GM12878 (cell line): Measurements from ENCODE around the gene PLOD3. TPM values are rescaled to one million over a fixed set of nuclear protein-coding genes. Genes with fewer than 3 reads are reported as not detected.
A peak's percentile ranks its signal among the peaks of the same experiment; 100 is the strongest.

Experiments used
- ATAC-seq: fragments of 200-7000 bp; cut with Tn5 transposase; 3 replicates; pipeline ENCODE4 v1.9.1; 2020; ENCODE audit warnings: mild to moderate bottlenecking, moderate library complexity
- BruUV-seq: library from RNA; stranded (reverse); fragments of 400-500 nt; replicated peaks from 2 replicates; lab custom pipeline; 2021; lab: Mats Ljungman, UMichigan
- CTCF ChIA-PET: fragments of 300-600 bp; sonication (Branson Sonifier 250); formaldehyde crosslinking; extraction: SDS; loops from one replicate; lab custom pipeline; 2021; ENCODE audit warnings: inconsistent platforms; lab: Yijun Ruan, JAX
- POLR2A ChIA-PET: fragments of 350-600 bp; formaldehyde crosslinking; extraction: SDS; loops from one replicate; lab custom pipeline; 2021; ENCODE audit warnings: inconsistent platforms; lab: Charles Lee
- RAD21 ChIA-PET: fragments of 300-600 bp; sonication (Branson Sonifier 250); formaldehyde crosslinking; loops from one replicate; lab custom pipeline; 2023; ENCODE audit warnings: antibody characterized with exemption; ENCODE audit not compliant: unreplicated experiment; lab: Charles Lee
- SMC1A ChIA-PET: fragments of 300-600 bp; sonication (Branson Sonifier 250); formaldehyde crosslinking; loops from one replicate; lab custom pipeline; 2023; ENCODE audit not compliant: unreplicated experiment, uncharacterized antibody; lab: Charles Lee
- DNase-seq: peaks from one replicate; pipeline ENCODE4 v3.0.0-alpha.2; 2011; ENCODE audit warnings: low read depth, low spot score
- FAIRE-seq: peaks from 3 replicates; lab custom pipeline; 2011; peaks lifted over from hg19 to GRCh38; lab: Jason Lieb, UNC
- H2AFZ ChIP-seq: 2 replicates; pipeline ENCODE4 v1.6.0; 2011; ENCODE audit warnings: low read depth, low read length, control low read depth; ENCODE audit not compliant: control insufficient read depth
- H3K27ac ChIP-seq: 2 replicates; pipeline ENCODE4 v1.5.1; 2011; ENCODE audit warnings: control low read depth; ENCODE audit not compliant: control insufficient read depth, insufficient read depth
- H3K27me3 ChIP-seq, 2 experiments: replicated peaks in 1 of 2; 2 replicates each; pipeline versions ENCODE4 v1.6.0 to v1.6.1; 2011; ENCODE audit warnings: low read length in 1 of 2; ENCODE audit not compliant: control insufficient read depth in 2 of 2, insufficient read depth in 2 of 2
- H3K36me3 ChIP-seq, 2 experiments: 2 replicates each; pipeline ENCODE4 v1.5.1; 2011; ENCODE audit warnings: low read length in 1 of 2; ENCODE audit not compliant: control insufficient read depth in 2 of 2, insufficient read depth in 2 of 2
- H3K4me1 ChIP-seq: 2 replicates; pipeline ENCODE4 v1.6.1; 2011; ENCODE audit warnings: mild to moderate bottlenecking, low read length, moderate library complexity, mixed read lengths; ENCODE audit not compliant: control insufficient read depth, insufficient read depth
- H3K4me2 ChIP-seq: 2 replicates; pipeline ENCODE4 v1.6.0; 2011; ENCODE audit warnings: control low read depth; ENCODE audit not compliant: control insufficient read depth, insufficient read depth
- H3K4me3 ChIP-seq: fragments of 200-600 bp; sonication (generic); 2 replicates; pipeline ENCODE4 v1.5.1; 2016
- H3K79me2 ChIP-seq: 2 replicates; pipeline ENCODE4 v1.6.0; 2011; ENCODE audit warnings: low read length; ENCODE audit not compliant: control insufficient read depth, insufficient read depth
- H3K9ac ChIP-seq: 2 replicates; pipeline ENCODE4 v1.8.0; 2011; ENCODE audit warnings: low read length, control low read depth, mixed read lengths; ENCODE audit not compliant: control insufficient read depth, insufficient read depth
- H3K9me3 ChIP-seq: replicated peaks from 3 replicates; pipeline ENCODE4 v1.5.1; 2011; ENCODE audit warnings: mild to moderate bottlenecking, low read length; ENCODE audit not compliant: control insufficient read depth, insufficient read depth
- H4K20me1 ChIP-seq: 2 replicates; pipeline ENCODE4 v1.6.0; 2011; ENCODE audit not compliant: control insufficient read depth, insufficient read depth
- BHLHE40 ChIP-seq, 2 experiments: fragments of 450-650 bp in 1 of 2; IDR thresholded peaks; 2 replicates each; pipeline ENCODE4 v1.6.1; 2011 to 2017; ENCODE audit warnings: low read depth in 2 of 2, borderline replicate concordance in 1 of 2, improper control_type of control experiment in 1 of 2, low read length in 1 of 2, mild to moderate bottlenecking in 1 of 2
- GABPA ChIP-seq: IDR thresholded peaks from 2 replicates; pipeline ENCODE4 v1.6.1; 2014; ENCODE audit warnings: antibody characterized with exemption, low read depth, mild to moderate bottlenecking, inconsistent platforms
- HCFC1 ChIP-seq: fragments of 150-350 bp; IDR thresholded peaks from 2 replicates; pipeline ENCODE4 v1.6.1; 2014; ENCODE audit warnings: low read length
- NFIC ChIP-seq: IDR thresholded peaks from 2 replicates; pipeline ENCODE4 v1.6.1; 2012; ENCODE audit warnings: low read depth, mild to moderate bottlenecking, inconsistent platforms, low read length, moderate library complexity
- POLR2A ChIP-seq: IDR thresholded peaks from 2 replicates; pipeline ENCODE4 v1.6.1; 2011; ENCODE audit warnings: low read depth, mild to moderate bottlenecking, low read length
- USF2 ChIP-seq: IDR thresholded peaks from 2 replicates; pipeline ENCODE4 v1.6.1; 2011; ENCODE audit warnings: low read depth, low read length, improper control_type of control experiment, borderline replicate concordance
- WGBS: methylation state at CpG from one replicate; pipeline ENCODE4 v1.1.6; 2016; ENCODE audit warnings: low lambda C conversion rate; ENCODE audit not compliant: insufficient replicate concordance, insufficient coverage; ENCODE audit errors: missing lambda C conversion rate; 5-methylcytosine and 5-hydroxymethylcytosine counted together
- in situ Hi-C: fragments of 300-500 bp; cut with MboI; formaldehyde crosslinking; loops from 9 replicates; pipeline ENCODE4 v1.14.3; 2018; ENCODE audit warnings: mixed read lengths
- intact Hi-C: fragments of 100-400 bp; cut with micrococcal nuclease; formaldehyde crosslinking; loops from one replicate; pipeline ENCODE4 v1.14.2; 2022; ENCODE audit not compliant: unreplicated experiment
- polyA plus RNA-seq, 11 experiments: library from polyadenylated mRNA; depleted of rRNA in 4 of 11; unstranded in 6 of 11; stranded (reverse) in 5 of 11; fragments of >200 nt; fragmentation: Nextera tagmentation in 4 of 11; fragmentation: Illumina TruSeq in 1 of 11; extraction: Ambion mirVana in 4 of 11; extraction: Trizol in 1 of 11; gene quantifications; 1 replicate in 1 of 11; 2 replicates in 10 of 11; pipeline versions ENCODE4 v1.2.1 to v1.2.3, GENCODE V29; 2011 to 2016; ENCODE audit warnings: inconsistent platforms in 2 of 11, missing spikeins in 2 of 11, low read depth in 1 of 11
- total RNA-seq, 4 experiments: library from RNA; depleted of rRNA in 3 of 4; stranded (reverse); fragments of >200 nt in 3 of 4; fragmentation: Illumina TruSeq in 1 of 4; extraction: Trizol in 1 of 4; gene quantifications; 2 replicates each; pipeline versions ENCODE4 v1.2.1 to v1.2.3, GENCODE V29; 2013 to 2021

PLOD3 gene
- total and polyA plus RNA-seq, 10 of the 15 experiments (the other 5 are each of a cell fraction or from before 2014, with no cell fraction given), result 0.53 to 27.8 (median 15.1) TPM

- Histone ChIP-seq H3K4me3 (no peak within 1 kb of the TSS), H3K9ac (no peak within 1 kb of the TSS), H3K4me2 (no peak within 1 kb of the TSS), H3K36me3 (peaks cover 0 to 14% of the 10 kb centered on the region in 2 experiments; a peak in 3 of 4 replicates), H3K27ac (no peak within 1 kb of the TSS), H3K4me1 (no peaks in the 10 kb centered on the region), H4K20me1 (no peaks in the 10 kb centered on the region), H3K9me3 (no peaks in the 10 kb centered on the region), H3K27me3 (no peaks in the 10 kb centered on the region), H2AFZ (no peak within 1 kb of the TSS), H3K79me2 (no peaks in the 10 kb centered on the region; the same call in 1 of the 2 replicates)
- ChIA-PET CTCF (interaction anchor here (1.5 to 1.6 kb wide), 2 partner anchors 45 to 93 kb away, joined by 4 to 5 read pairs; no protein-coding TSS in a partner anchor), SMC1A (no interaction called here), RAD21 (interaction anchor here (1.1 kb wide), 1 partner anchor 93 kb away, joined by 7 read pairs; no protein-coding TSS in a partner anchor), POLR2A (no interaction called here)
- no peak for FAIRE-seq
- DNase-seq, result no peak
- 0 out of 2 replicates have a peak, but pooled peaks have one; percentile 36 for TF ChIP-seq POLR2A
- no peak for TF ChIP-seq GABPA
- no peak for TF ChIP-seq NFIC
- in situ Hi-C loops (no loop called here), intact Hi-C loops (no loop called here)
- ATAC-seq, result no peak
- 68% methylated on average over 15 of the region's 31 CpGs for WGBS
- no TSS peak for BruUV-seq
Measured at GRCh38 chr7:101237206-101238067, 20.1 kb upstream of the PLOD3 start, which contains the start of gene CLDN15. TSS of gene CLDN15 (minus strand) at chr7:101237802. CDS start at chr7:101237581, 221 bp downstream.

DNA sequence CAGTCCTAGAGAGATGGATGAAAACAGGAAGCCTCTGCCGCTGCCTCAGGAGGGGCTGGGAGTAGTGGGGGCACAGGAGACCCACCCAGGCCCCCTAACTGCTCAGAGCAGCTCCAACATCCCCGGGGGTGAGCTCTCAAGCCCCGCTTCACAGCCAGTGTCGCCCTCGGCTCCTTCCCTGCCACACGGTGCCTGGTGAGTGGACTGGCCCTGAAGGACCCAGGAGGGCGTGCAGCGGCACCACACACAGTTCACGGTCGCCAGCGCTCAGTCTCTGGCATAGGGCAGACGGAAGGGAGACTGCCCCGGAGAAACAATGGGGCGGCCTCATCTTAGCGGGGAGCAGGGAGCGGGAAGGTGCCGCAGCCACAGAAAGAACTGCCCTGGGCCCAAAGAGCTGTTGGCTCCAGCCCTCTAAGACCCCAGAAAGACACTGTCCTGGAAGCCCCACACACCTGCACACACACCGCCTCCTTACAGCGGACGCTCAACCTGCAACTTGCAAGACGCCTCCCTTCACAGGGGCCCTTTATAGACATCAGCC is 19.0 kb upstream of the PLOD3 start:
- BruUV-seq, result no TSS peak
- POLR2A ChIA-PET, result interaction anchor here (1.1 kb wide), 1 partner anchor 8 kb away, joined by 5 read pairs; no protein-coding TSS in a partner anchor
- CTCF ChIA-PET, result interaction anchor here (0.8 to 1.5 kb wide), 2 partner anchors 10 to 46 kb away, joined by 3 to 5 read pairs; no protein-coding TSS in a partner anchor
- DNase-seq, result no peak
- no peaks in the 10 kb centered on the region for H3K9me3 ChIP-seq
- no peak for FAIRE-seq
- H3K9ac ChIP-seq, result no peak overlapping the region
- in situ Hi-C loops, result no loop called here
- no peaks in the 10 kb centered on the region for H3K4me1 ChIP-seq
- H4K20me1 ChIP-seq, result no peaks in the 10 kb centered on the region
- H3K4me3 ChIP-seq, result no peak overlapping the region
- TF ChIP-seq HCFC1, result no peak
- no peak for TF ChIP-seq USF2
- no peak for TF ChIP-seq BHLHE40 (IDR thresholded peaks at IDR 0.05; ENCODE audit: borderline replicate concordance in 1 of 2, low read depth in 2 of 2, low read length in 1 of 2)
- SMC1A ChIA-PET, result no interaction called here
- RAD21 ChIA-PET, result no interaction called here
- H3K4me2 ChIP-seq, result no peak overlapping the region
- no peak overlapping the region for H2AFZ ChIP-seq
- no peak for ATAC-seq
- H3K27me3 ChIP-seq, result no peaks in the 10 kb centered on the region
- intact Hi-C loops, result no loop called here
- H3K27ac ChIP-seq, result no peak overlapping the region
- 88% methylated on average over 21 of the region's 21 CpGs for whole genome bisulfite sequencing
- H3K79me2 ChIP-seq, result no peaks in the 10 kb centered on the region
- peaks cover 0 to 14% of the 10 kb centered on the region in 2 experiments; a peak in 3 of 4 replicates for H3K36me3 ChIP-seq
